Hepatocyte (in vitro differentiated cells): Measurements from ENCODE around the gene CEACAM19. TPM values are rescaled to one million over a fixed set of nuclear protein-coding genes. Genes with fewer than 3 reads are reported as not detected.

ENCODE experiments used
- DNase-seq: peaks from one replicate; pipeline ENCODE4 v3.0.0-alpha.2; 2016; ENCODE audit warnings: low spot score
- H2AFZ ChIP-seq: fragments of 200-600 bp; sonication (generic); 2 replicates; pipeline ENCODE4 v1.6.0; 2016; ENCODE audit warnings: antibody characterized with exemption, mild to moderate bottlenecking
- H3K27ac ChIP-seq: fragments of 200-600 bp; sonication (generic); 2 replicates; pipeline ENCODE4 v1.5.1; 2016; ENCODE audit warnings: mild to moderate bottlenecking
- H3K27me3 ChIP-seq: fragments of 200-600 bp; sonication (generic); 2 replicates; pipeline ENCODE4 v1.6.1; 2016
- H3K36me3 ChIP-seq: fragments of 200-600 bp; sonication (generic); replicated peaks from 2 replicates; pipeline ENCODE4 v1.5.1; 2016; ENCODE audit warnings: low read depth; ENCODE audit not compliant: insufficient read depth
- H3K4me1 ChIP-seq: fragments of 200-600 bp; sonication (generic); 2 replicates; pipeline ENCODE4 v1.5.1; 2016; ENCODE audit warnings: mild to moderate bottlenecking, moderate library complexity; ENCODE audit not compliant: insufficient read depth
- H3K4me2 ChIP-seq: fragments of 200-600 bp; sonication (generic); 2 replicates; pipeline ENCODE4 v1.6.0; 2016
- H3K4me3 ChIP-seq: fragments of 200-600 bp; sonication (generic); 2 replicates; pipeline ENCODE4 v1.5.1; 2016; ENCODE audit warnings: mild to moderate bottlenecking
- H3K79me2 ChIP-seq: fragments of 200-600 bp; sonication (generic); 2 replicates; pipeline ENCODE4 v1.6.0; 2017; ENCODE audit warnings: mild to moderate bottlenecking
- H3K9me2 ChIP-seq: fragments of 200-600 bp; sonication (generic); replicated peaks from 2 replicates; pipeline ENCODE4 v1.6.0; 2017; ENCODE audit warnings: mild to moderate bottlenecking; ENCODE audit not compliant: insufficient read depth
- H3K9me3 ChIP-seq: fragments of 200-600 bp; sonication (generic); 2 replicates; pipeline ENCODE4 v1.5.1; 2016; ENCODE audit warnings: low read depth, mild to moderate bottlenecking
- H4K20me1 ChIP-seq: fragments of 200-600 bp; sonication (generic); 2 replicates; pipeline ENCODE4 v1.6.0; 2016; ENCODE audit warnings: mild to moderate bottlenecking; ENCODE audit not compliant: insufficient read depth, poor library complexity, severe bottlenecking
- EZH2 ChIP-seq: fragments of 200-600 bp; sonication (generic); IDR thresholded peaks from 2 replicates; pipeline ENCODE4 v1.6.1; 2016; ENCODE audit warnings: antibody characterized with exemption, mild to moderate bottlenecking, borderline replicate concordance
- EZH2phosphoT487 ChIP-seq: fragments of 200-600 bp; sonication (generic); IDR thresholded peaks from one replicate; pipeline ENCODE4 v1.6.1; 2018; ENCODE audit warnings: antibody characterized with exemption, mild to moderate bottlenecking, low read depth, moderate library complexity; ENCODE audit not compliant: unreplicated experiment, severe bottlenecking
- WGBS: methylation state at CpG from one replicate; pipeline ENCODE4 v1.1.6; 2016; ENCODE audit warnings: low lambda C conversion rate; ENCODE audit errors: missing lambda C conversion rate; 5-methylcytosine and 5-hydroxymethylcytosine counted together
- polyA plus RNA-seq: library from polyadenylated mRNA; unstranded; fragments of >200 nt; fragmentation: Nextera tagmentation; extraction: Ambion mirVana; gene quantifications from 2 replicates; pipeline ENCODE4 v1.2.1, GENCODE V29; 2016
- total RNA-seq: library from RNA; depleted of rRNA; stranded (reverse); fragments of >200 nt; gene quantifications from 2 replicates; pipeline ENCODE4 v1.2.3, GENCODE V29; 2014
- TF ChIP-seq, protein P1 (sequence below): fragments of 200-600 bp; sonication (generic); IDR thresholded peaks from 2 replicates; pipeline ENCODE4 v1.5.1; 2016; ENCODE audit warnings: antibody characterized with exemption, mild to moderate bottlenecking; ENCODE audit not compliant: poor library complexity

The CEACAM19 gene
- total and polyA plus RNA-seq, 2 experiments from 2014 or later, result 2.8 to 5.6 TPM

GRCh38 chr19:44675521-44675920, 4.2 kb downstream of the CEACAM19 start:
- Histone ChIP-seq H3K79me2 (no peaks in the 10 kb centered on the region), H4K20me1 (no peaks in the 10 kb centered on the region), H3K9me2 (no peaks in the 10 kb centered on the region), H2AFZ (no peak overlapping the region), H3K4me2 (no peak overlapping the region), H3K27me3 (no peaks in the 10 kb centered on the region), H3K9me3 (no peaks in the 10 kb centered on the region), H3K36me3 (no peaks in the 10 kb centered on the region), H3K4me3 (no peak overlapping the region), H3K4me1 (peaks cover 3% of the 10 kb centered on the region), H3K27ac (no peak overlapping the region)
- TF ChIP-seq, protein P1, sequence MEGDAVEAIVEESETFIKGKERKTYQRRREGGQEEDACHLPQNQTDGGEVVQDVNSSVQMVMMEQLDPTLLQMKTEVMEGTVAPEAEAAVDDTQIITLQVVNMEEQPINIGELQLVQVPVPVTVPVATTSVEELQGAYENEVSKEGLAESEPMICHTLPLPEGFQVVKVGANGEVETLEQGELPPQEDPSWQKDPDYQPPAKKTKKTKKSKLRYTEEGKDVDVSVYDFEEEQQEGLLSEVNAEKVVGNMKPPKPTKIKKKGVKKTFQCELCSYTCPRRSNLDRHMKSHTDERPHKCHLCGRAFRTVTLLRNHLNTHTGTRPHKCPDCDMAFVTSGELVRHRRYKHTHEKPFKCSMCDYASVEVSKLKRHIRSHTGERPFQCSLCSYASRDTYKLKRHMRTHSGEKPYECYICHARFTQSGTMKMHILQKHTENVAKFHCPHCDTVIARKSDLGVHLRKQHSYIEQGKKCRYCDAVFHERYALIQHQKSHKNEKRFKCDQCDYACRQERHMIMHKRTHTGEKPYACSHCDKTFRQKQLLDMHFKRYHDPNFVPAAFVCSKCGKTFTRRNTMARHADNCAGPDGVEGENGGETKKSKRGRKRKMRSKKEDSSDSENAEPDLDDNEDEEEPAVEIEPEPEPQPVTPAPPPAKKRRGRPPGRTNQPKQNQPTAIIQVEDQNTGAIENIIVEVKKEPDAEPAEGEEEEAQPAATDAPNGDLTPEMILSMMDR, result no peak
- TF ChIP-seq EZH2 (no peak), EZH2phosphoT487 (no peak)
- 91% methylated on average over 6 of the region's 6 CpGs for WGBS
- DNase-seq, result no peak

DNA sequence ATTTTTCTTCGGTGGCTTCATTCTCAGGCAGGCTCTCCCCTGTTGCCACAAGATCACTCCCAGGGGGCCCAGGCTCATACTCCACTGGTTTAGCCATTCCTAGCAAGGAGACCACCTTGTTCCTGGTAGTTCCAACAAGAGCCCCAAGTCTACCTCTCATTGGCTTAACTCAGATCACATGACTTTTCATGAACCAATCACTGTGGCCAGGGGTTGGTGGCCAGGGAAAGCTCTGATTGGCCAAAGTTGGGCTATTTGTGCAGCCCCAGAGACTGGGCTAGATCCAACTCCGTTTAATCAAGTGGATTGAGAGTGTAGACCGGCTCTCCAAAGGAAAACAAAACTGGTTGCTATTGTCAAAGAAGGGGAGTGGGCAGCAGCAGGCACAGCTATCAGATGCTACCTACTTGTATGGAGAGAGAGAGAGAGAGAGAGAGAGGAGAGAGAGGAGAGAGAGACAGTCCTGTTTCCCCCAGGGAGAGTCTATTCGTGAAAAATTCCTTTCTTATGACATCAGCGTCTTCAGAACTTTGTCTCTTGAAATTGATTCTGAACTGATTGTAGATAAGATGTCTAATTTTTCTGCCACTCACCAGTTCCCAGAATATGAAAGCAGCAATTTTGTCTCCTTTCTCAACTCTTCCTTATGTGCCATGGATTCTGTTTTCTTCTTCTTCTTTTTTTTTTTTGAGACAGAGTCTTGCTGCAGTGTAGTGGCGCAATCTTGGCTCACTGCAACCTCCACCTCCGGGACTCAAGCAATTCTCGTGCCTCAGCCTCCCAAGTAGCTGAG, 5.9 kb downstream of the CEACAM19 start:
- no peak overlapping the region for H3K4me2 ChIP-seq
- H3K27me3 ChIP-seq, result no peaks in the 10 kb centered on the region
- no peaks in the 10 kb centered on the region for H3K9me3 ChIP-seq
- no peaks in the 10 kb centered on the region for H3K79me2 ChIP-seq
- peak overlapping the region; percentile 70 for H3K27ac ChIP-seq
- TF ChIP-seq, protein P1, result no peak
- TF ChIP-seq EZH2phosphoT487 (no peak), EZH2 (no peak)
- no peak overlapping the region for H2AFZ ChIP-seq
- no peaks in the 10 kb centered on the region for H3K36me3 ChIP-seq
- no peaks in the 10 kb centered on the region for H3K9me2 ChIP-seq
- H3K4me3 ChIP-seq, result no peak overlapping the region
- 57% methylated on average over 8 of the region's 8 CpGs for WGBS
- H4K20me1 ChIP-seq, result no peaks in the 10 kb centered on the region
- H3K4me1 ChIP-seq, result peaks cover 3% of the 10 kb centered on the region
- DNase-seq, result peak; percentile 50

GRCh38 chr19:44680536-44680935, 9.3 kb downstream of the CEACAM19 start:
- Histone ChIP-seq H3K9me2 (no peaks in the 10 kb centered on the region), H3K36me3 (no peaks in the 10 kb centered on the region), H3K4me1 (peaks cover 3% of the 10 kb centered on the region), H2AFZ (no peak overlapping the region), H3K4me2 (no peak overlapping the region), H3K27me3 (no peaks in the 10 kb centered on the region), H3K79me2 (no peaks in the 10 kb centered on the region), H3K9me3 (no peaks in the 10 kb centered on the region), H3K27ac (no peak overlapping the region), H4K20me1 (no peaks in the 10 kb centered on the region), H3K4me3 (no peak overlapping the region)
- DNase-seq, result no peak
- TF ChIP-seq EZH2, result no peak
- TF ChIP-seq, protein P1, result no peak
